NCI-H187 (cell line): ENCODE measurements around the gene ADM2.

Experiments
- DNase-seq, 2 experiments: peaks; one replicate each; lab custom pipeline; 2025; lab: John Stamatoyannopoulos, UW

The ADM2 gene

DNA sequence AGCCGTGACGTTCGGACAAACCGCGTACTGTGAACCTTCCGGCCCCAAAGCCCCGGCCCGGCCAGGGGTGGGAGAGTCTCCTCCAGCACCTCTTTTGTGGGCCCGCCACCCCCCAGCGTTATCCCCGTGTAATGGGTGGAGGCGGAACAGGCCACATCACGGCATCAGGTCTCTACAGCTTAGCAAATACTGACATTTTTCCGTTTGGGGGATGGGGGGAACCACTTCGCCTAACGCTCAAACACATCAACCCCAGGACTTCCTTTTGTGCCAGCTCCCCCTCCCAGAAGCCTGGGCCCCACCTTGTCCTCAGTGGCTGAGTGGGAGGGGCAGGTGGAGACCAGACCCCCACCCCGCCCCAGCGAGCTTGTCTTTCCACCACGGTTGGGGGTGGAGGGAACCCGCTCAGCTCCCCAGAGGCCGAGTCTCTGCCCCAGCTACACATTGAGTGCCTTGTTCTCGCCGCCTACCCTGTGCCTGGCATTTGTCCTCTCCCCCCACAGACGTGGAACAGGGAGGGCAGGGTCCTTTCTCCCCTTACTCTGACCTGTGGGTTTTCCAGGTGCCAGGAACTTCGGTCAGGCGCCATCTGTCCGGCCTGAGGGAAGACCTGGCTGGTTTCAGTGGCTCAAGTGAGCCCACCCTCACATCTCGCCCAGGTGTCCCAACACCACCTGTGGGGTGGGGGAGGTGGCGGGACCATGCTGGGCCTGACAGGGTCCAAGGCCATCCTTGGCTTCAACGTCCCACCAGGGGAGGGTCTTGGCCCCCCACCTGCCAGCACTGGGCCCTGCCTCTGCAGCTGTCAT, 36.1 kb upstream of the ADM2 start:
- no peak for DNase-seq

DNA sequence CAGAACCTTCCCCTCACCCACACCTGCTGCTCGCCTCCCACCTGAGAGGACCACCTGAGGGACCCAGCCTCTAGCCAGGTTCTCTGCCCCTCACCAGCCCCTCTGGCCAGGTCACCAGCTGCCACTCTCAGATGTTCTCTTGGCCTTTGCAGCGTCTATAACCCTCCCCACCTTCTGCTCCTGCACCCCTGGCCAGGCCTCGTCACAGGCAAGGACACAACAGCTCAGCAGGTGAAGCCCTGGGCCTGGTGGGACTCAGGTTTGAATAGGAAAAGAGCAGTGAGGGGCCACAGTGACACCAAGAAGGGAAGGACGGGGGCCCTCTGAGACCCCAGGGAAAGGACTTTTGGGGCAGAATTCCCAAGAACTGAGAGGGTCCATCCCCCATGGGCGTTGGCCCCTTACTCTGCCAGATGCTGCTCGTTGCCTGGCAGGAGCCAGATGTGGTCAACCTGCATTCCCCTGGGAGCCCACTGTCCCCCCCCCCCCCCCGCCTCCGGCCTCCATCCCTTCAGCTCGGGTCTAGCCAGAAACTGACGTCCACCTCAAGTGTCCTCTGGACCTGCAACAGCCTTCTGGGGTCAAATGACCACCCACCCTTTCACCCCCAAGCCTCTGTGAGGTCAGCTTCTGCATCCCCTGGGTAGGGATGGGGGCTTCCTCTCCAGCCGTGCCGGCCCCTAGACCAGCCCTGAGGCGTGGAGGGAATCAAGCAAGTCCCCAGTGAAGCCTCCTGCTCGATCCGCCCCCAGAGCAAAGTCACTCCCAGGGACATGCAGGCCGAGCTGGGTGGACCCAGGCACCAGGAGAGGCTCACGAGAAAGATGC, 35.2 kb upstream of the ADM2 start:
- DNase-seq: no peak

DNA sequence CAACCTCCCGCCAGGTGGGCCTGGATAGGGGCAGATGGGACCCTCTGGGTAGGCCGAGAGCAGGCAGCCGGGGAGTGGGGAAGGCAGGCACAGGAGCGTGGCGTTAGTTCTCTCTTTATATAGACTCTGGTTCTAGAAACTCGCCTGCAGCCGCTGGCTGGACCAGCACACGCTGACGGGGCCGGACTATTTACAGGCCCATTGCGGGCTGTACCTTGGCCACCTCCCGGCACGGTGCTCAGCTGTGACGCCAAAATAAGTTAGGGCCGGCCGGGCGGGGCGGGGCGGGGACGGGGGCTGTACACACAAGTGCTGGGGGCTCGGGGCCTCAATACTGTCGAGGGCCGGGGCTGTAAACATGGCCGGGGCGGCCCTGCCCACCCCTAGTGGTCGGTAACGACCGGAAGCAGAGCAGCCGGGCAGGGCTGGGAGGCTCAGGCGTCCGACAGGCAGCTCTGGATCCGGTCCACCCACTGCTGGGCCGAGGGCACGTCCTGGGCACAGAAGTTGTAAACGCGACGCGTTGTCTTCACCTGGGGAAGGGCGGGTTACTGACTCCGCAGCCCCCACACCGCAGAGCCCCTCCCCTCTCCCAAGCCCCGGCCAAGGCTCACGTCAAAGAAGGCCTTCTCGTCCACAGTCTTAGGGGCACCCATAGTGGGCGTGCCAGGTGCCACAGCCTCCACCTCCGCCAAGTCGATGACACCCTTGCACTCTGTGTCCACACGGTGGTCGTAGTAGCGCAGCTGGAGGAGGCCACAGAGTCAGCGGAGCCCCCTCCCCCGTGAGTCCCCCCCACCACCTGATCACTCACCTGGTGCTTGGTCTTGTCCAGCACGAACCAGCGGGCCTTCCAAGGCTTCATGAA, 34.4 kb upstream of the ADM2 start:
- DNase-seq: no peak

DNA sequence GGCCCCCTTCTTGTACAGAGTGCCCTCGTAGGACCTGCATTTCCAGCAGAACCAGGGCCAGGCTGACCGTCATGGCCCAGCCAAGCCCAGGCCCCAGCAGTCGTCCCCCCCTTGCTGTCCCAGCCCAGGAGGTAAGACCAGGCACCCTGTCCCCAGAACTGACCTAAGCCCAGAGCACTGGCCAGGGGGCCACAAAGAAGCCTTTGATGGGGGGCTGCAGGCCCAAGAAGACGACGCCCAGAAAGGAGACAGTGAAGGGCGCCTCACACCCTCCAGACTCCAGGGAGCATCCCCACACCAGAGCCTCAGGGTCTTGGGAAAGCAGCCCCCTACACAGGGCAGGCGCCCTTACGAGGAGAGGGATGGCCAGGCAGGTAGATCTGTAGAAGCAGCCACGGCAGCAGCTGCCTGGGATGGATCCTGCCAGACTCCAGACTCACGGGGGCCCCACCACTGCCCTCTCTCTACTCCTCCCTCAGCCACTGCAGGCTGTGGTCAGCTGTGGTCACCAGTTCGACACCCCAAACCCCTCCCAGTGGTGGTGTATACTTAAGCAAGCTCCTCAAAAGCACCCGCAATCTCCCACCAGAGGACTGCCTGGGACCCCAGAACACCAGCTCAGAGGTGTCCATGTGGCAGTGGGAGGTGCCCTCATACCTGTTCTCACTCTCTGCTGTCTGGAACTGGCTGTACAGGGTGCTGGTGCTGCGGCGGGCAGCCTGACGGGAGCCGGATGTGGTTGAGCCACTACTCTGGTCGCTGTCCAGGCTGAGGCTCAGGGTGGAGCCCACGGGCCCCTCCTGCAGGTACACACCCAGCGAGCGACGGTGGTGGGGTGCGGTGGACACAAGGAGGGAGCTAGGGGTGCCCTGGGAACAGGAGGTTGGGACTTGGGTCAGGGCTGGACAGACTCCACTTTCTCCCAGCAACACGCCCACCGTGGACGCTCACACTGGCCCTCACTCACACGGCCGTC, 33.5 kb upstream of the ADM2 start:
- no peak for DNase-seq

GRCh38 chr22:50452649-50453048, 28.7 kb upstream of the ADM2 start:
- DNase-seq: no peak

- no peak for DNase-seq
Measured at GRCh38 chr22:50454556-50455075, 26.7 kb upstream of the ADM2 start.

- DNase-seq: no peak
Measured at GRCh38 chr22:50455201-50455600, 26.1 kb upstream of the ADM2 start.

DNA sequence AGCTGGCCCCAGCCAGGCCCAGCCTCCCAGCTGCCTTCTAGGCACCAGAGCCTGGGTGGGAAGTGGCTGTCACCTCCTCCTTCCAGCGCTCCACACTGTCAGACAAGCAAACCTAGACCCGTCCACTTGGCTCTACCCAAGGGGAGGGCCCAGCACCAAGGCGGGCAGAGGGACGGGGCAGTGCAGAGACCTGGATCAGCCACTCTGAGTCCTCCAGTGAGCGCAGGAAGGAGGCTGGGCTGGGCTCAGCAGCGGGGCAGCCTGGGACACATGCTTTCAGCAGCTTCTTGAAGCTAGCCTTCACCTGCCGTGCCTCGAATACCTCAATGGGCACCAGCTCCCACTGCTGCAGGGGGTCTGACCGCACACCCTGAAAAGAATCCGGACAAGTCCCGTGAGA, 25.3 kb upstream of the ADM2 start:
- DNase-seq: no peak

DNA sequence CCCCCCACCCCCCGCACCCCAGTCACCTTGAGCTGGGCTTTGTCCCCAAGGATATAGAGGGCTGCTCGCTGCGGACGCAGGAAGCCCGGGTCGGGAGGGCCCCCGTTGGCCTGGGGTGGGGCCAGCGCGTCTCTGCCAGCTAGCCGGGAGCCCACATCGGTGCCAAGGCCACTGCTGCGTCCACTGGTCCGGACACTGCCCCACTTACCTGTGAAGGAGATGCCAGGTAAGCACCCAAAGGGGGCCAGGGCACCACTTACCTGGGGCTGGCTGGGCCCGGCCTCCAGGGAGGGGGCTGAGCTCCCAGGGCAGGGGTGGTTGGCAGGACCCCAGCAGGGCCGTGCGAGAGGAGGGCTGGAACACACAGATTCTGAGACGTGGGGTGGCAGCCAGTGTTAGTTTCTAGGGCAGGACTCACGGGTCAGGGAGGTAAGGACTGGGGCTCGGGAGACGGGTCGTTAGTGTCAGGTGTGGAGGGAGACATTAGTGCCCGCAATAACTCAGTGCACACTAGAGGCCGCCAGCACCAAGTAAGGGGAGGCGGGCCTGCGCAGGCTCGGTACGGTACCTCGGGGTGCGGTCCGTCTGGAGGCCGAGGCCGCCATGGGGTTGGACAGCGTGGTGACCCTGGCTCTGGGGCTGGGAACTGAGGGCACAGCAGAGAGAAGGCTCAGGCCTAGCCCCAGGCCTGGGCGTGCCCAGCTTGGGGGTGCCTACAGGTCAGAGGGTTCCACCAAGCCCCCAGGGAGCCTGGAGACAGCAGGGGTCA, 24.7 kb upstream of the ADM2 start:
- no peak for DNase-seq

DNA sequence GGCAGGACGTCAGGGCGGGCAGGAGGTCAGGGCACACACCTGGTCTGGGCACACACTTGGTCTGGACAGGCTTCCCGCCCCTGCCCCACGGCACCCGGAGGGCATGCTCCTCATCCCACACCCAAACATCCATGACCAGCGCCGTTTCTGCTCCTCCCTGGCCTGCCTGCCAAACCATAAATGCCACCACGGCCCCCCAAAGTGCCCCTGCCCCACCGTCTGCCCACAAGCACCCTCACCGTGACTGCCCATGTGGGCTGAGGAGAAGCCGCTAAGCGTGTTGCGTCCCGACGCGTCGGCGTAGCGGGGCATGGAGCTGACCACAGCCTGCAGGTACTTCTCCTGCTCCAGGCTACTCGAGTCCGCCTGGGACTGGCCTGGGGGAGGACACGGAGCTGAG, 22.3 kb upstream of the ADM2 start:
- DNase-seq: no peak

- no peak for DNase-seq
Measured at GRCh38 chr22:50459496-50460140, 21.7 kb upstream of the ADM2 start.

DNA sequence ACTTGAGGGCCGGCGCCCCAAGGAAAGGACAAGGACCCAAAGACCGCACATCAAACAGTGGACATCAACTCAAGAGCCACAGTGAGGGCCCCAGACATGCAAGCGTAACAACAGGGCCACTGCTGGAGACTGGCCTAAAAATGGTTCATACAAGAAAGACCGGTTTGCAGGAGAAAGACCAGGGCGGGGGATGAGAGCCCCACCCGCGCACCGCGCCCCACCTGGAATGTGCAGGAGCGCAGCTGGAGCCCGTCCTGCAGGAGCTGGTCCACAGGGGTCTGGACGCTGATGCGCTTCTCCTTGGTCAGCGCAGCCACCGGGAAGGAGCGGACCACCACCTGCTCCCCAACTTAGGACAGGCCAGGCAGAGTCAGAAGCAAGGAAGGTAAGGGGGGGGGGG, 20.4 kb upstream of the ADM2 start:
- DNase-seq: no peak

GRCh38 chr22:50461536-50461935, 19.8 kb upstream of the ADM2 start:
- no peak for DNase-seq

DNA sequence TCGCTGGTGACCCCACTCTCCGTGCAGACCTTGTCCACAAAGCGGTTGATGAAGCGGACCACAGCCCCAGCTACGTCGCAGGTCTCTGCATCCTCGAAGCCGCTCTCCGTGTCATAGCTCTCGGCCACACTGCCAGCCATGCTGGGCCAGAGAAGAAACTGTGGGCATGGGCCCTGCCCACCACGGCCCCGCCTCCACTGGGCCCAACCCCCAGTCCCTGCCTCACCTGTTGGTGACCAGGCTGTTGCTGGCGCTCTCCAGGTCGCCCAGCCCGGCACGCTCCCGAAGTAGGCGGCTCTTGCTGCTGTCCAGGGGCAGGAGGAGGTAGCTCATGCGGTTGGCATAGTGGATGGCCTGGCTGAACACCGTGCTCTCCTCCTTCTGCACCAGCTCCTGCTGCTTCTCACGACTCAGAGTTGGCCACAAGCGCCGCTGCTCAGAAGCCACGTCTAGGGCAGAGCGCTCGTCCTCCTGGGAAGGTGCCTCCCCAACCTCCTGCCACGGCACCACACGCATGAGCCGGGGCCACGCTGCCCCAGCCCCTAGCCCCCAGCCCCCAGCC, 19.3 kb upstream of the ADM2 start:
- DNase-seq: no peak

DNA sequence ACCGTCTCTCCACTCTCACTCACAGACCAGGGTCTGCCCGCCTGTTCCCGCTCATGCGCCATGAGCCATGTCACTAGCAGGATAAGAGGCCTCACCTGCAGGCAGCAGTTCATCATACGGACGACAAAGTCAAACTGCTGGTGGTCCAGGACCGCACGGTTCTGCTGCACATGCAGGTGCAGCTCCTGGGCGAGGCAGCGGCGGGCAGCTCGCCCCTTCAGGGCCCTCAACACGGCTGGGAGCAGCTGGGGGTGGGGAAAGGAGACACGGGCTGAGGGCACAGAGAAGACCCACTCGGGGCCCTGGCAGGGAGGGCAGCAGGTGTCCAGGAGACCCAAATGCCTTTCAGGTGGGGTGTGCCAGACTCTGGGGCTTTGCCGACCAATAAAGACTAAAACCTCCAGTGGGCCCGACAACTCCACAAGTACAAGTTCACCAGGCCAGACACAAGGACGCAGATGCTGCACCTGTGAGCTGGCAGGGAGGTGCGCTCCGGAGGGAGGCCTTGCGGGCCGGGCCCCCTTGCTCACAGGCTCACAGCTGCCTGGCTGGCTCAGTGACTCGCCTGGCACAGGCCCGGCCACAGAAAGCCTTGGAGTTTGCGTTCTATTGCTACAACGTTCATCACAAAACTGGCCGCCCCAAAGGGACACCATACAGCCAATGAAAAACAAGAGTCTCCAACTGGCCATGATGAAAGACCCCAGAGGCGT, 18.0 kb upstream of the ADM2 start:
- DNase-seq: no peak

DNA sequence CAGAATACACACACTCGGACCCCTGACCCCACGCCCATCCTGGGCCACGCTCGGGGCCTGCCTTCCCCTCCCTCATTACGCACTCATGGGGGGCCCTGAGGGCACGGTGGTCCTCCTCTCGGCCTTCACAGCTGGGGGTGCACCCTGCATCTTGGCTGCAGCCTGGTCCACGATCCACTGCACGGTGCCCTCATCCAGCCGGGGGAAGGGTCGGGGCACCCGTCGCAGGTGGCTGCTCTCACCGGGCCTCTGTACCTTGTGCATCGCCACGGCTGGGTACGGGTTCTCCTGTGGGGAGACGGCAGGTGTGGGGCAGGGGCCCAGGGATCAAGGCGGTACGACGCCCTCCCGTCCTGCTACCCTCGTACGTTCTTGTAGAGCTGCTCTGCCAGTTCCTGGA, 16.9 kb upstream of the ADM2 start:
- DNase-seq: no peak

DNA sequence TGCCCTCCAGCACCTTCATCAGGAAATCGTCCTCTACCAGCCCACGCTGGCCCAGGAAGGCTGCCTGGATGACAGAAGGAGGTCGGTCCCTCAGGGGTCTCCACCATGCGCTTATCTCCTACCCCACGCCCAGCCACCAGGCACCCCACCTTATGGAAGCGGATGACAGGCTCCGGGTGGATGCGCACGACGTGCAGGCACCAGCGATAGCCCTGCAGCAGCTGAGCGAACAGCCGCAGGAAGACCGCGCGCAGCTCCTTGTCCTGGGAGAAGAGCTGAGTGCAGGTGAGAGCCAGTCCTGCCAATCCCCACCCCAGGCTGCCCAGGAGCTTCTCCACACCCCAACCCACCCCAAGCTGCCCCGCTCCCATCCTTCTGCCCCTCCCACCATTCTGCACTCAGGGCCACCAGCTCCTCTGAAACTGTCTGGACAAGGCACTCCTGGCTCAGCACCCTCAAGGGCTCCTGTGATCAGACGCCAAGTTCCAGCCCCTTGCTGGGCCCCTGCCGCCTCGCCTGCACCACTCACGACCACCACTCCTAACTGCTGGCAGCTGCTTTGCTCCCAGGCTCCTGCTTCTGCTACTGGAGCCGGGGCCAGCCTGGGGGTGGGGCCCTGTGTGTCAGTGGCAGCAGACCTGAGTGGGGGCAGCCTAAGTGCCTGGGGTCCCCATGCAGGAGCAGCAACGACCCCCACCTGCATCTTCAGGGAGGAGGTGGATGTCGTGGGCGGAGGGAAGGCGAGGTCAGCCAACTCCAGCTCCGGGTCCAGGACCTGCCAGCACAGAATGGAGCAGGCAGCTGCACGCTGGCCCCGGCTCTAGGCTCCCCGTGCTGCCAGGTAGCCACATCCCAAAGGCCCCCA, 16.0 kb upstream of the ADM2 start:
- no peak for DNase-seq

DNA sequence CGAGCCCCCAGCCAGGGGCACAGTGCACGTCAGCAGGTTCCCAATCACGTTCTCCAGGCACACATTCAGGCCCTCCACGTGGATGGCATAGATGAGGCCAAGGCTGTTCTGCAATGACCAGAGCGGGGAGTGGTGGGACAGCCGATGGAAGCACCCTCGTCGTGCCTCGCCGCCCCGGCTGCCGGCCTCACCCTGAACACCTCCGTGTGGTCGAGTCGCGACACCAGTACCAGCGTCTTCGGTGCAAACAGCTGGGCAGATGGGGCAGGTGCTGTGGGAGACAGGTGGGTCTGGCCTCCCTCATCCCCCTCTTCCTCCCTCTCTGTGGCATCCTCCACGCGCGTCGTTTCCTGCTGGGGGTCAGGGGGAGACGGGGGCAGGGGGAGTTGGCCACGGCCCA, 14.0 kb upstream of the ADM2 start:
- DNase-seq: no peak
